GM12801 (cell line): ENCODE measurements around the gene SIPA1L3.

Source experiments
- CTCF ChIP-seq: IDR thresholded peaks from one replicate; pipeline ENCODE4 v1.5.1; 2011; ENCODE audit warnings: control low read depth; ENCODE audit not compliant: insufficient read length; ENCODE audit errors: extremely low read depth

Gene SIPA1L3

GRCh38 chr19:38223119-38223523 is 316.1 kb downstream of the SIPA1L3 start:
- TF ChIP-seq CTCF, result no peak

GRCh38 chr19:38223617-38224013 is 316.6 kb downstream of the SIPA1L3 start:
- TF ChIP-seq CTCF, result no peak

GRCh38 chr19:38224014-38224862 is 317.2 kb downstream of the SIPA1L3 start, which contains the start of gene DPF1:
TSS of gene DPF1 (minus strand) at chr19:38224222. CDS start at chr19:38224142, 80 bp downstream.
- TF ChIP-seq CTCF, result no peak

- no peak for TF ChIP-seq CTCF
Measured at GRCh38 chr19:38227287-38228004, 320.4 kb downstream of the SIPA1L3 start.

GRCh38 chr19:38228005-38228377 is 321.0 kb downstream of the SIPA1L3 start:
- TF ChIP-seq CTCF, result no peak

GRCh38 chr19:38228491-38229439 is 321.8 kb downstream of the SIPA1L3 start:
- TF ChIP-seq CTCF, result no peak
